SK-N-SH (cell line): Measurements from ENCODE around the gene KCNK18.

ENCODE experiments used
- EP300 ChIP-seq, 2 experiments: IDR thresholded peaks; 2 replicates each; pipeline versions ENCODE4 v1.4.0 to v1.6.1; 2012; ENCODE audit warnings: borderline replicate concordance in 1 of 2, low read depth in 1 of 2, low read length in 1 of 2
- EZH2phosphoT487 ChIP-seq: fragments of 200-600 bp; sonication (generic); IDR thresholded peaks from 2 replicates; pipeline ENCODE4 v1.6.1; 2017; ENCODE audit warnings: low read depth, mixed run types, mild to moderate bottlenecking, antibody characterized with exemption, moderate library complexity, borderline replicate concordance
- GABPA ChIP-seq: IDR thresholded peaks from 2 replicates; pipeline ENCODE4 v1.4.0; 2012; ENCODE audit warnings: low read depth, mild to moderate bottlenecking
- GATA2 ChIP-seq: sonication (generic); formaldehyde crosslinking; IDR thresholded peaks from 2 replicates; pipeline ENCODE4 v1.5.0; 2020; ENCODE audit warnings: mild to moderate bottlenecking, missing genetic modification reagents
- MAX ChIP-seq: IDR thresholded peaks from 2 replicates; pipeline ENCODE4 v1.4.0; 2012; ENCODE audit warnings: low read depth
- NFIC ChIP-seq: IDR thresholded peaks from 2 replicates; pipeline ENCODE4 v1.4.0; 2012; ENCODE audit warnings: borderline replicate concordance
- SIN3A ChIP-seq: IDR thresholded peaks from 2 replicates; pipeline ENCODE4 v1.6.1; 2012; ENCODE audit warnings: low read depth, mild to moderate bottlenecking, low read length, moderate library complexity, borderline replicate concordance
- SMC3 ChIP-seq: IDR thresholded peaks from 2 replicates; pipeline ENCODE4 v1.6.1; 2012; ENCODE audit warnings: low read depth, low read length, improper control_type of control experiment
- TCF12 ChIP-seq: IDR thresholded peaks from 2 replicates; pipeline ENCODE4 v1.4.0; 2012
- YY1 ChIP-seq: IDR thresholded peaks from 2 replicates; pipeline ENCODE4 v1.4.0; 2012; ENCODE audit warnings: low read depth, mild to moderate bottlenecking
- TF ChIP-seq, protein P1 (sequence below): fragments of 200-600 bp; sonication (generic); IDR thresholded peaks from 2 replicates; pipeline ENCODE4 v1.6.1; 2017; ENCODE audit warnings: antibody characterized with exemption, mild to moderate bottlenecking, moderate library complexity

DNA sequence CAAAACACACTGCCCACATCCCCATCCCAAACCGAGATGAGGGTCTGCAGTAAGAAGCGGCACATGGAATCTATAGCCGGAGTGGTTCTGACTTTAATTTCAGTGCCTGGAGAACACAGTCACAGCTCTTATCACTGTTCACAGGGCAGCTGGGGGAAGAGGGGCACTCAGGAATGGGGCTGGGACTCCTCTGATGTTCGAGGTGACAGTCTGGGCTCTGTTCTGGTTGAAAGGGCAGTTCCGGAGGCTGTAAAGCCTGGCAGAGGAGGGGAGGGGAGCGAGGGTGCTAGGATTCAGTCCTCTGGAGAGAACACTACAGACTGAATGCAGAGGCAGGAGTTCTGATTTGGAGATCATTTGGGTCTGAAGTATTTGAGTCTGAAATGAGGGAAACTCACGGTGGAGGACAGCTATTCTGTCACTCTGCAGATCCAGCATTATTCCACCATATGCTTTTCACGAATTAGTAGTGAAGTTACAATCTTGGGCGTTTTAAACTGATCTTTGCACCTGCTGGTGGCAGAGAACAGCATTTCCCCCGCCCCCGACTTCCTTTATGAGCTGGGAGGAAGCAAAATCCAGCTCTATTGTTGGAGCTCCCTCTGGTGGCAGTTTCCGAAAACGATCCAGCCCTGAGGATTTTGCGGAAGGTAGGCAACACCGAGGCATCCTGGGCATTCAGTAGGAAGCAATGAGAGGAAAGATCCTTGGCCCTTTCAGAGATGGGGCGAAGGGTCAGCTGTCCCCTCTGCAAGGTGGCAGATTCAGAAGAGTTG is 22.7 kb upstream of the KCNK18 start:
- TF ChIP-seq YY1 (no peak), GATA2 (CRISPR knock-in tag) (no peak), TCF12 (no peak), NFIC (no peak), MAX (no peak), EZH2phosphoT487 (no peak), SIN3A (no peak), SMC3 (peak; percentile 85), EP300 (IDR thresholded peaks at IDR 0.05; ENCODE audit: borderline replicate concordance in 1 of 2, low read depth in 1 of 2, low read length in 1 of 2) (no peak), GABPA (no peak)
- TF ChIP-seq, protein P1, sequence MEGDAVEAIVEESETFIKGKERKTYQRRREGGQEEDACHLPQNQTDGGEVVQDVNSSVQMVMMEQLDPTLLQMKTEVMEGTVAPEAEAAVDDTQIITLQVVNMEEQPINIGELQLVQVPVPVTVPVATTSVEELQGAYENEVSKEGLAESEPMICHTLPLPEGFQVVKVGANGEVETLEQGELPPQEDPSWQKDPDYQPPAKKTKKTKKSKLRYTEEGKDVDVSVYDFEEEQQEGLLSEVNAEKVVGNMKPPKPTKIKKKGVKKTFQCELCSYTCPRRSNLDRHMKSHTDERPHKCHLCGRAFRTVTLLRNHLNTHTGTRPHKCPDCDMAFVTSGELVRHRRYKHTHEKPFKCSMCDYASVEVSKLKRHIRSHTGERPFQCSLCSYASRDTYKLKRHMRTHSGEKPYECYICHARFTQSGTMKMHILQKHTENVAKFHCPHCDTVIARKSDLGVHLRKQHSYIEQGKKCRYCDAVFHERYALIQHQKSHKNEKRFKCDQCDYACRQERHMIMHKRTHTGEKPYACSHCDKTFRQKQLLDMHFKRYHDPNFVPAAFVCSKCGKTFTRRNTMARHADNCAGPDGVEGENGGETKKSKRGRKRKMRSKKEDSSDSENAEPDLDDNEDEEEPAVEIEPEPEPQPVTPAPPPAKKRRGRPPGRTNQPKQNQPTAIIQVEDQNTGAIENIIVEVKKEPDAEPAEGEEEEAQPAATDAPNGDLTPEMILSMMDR: peak; percentile 89
